ENCODE results near the gene OTOA.
"Not testable (repeated sequence)": the region's sequence is repeated elsewhere in the genome, so short reads cannot be mapped to it uniquely, and the experiment has no call there.

OTOA gene

GRCh38 chr16:21683184-21683583, 19.4 kb downstream of the OTOA start:
- no peak for DNase-seq

GRCh38 chr16:21684199-21684598, 20.4 kb downstream of the OTOA start:
- DNase-seq: peak; percentile 55

- peak; percentile 30 for DNase-seq
Observed at GRCh38 chr16:21685034-21685455, 21.3 kb downstream of the OTOA start.

DNA sequence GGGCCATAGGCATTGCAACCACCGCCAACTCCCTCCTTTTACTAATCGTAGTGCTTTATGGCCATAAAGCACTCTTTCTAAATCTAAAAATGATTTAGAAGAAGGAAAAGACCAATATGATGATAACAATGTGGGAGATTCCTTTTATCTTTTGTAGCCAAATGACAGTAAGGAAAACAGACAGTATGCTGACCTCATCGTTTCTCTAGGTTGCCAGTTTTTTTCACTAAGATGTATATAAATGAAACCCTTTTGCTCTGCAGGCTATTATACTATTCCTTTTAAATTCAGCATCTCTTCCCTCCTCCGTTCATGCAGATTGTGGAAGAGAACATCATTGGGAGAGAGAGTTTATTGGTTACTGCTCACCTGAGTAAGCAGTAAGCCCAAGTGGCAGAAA, 25.3 kb downstream of the OTOA start:
- no peak for DNase-seq

- not testable (repeated sequence) for DNase-seq
Observed at GRCh38 chr16:21690967-21691366, 27.2 kb downstream of the OTOA start.

GRCh38 chr16:21694609-21695008, 30.8 kb downstream of the OTOA start:
- DNase-seq: no peak

GRCh38 chr16:21697032-21697431, 33.3 kb downstream of the OTOA start:
- DNase-seq: no peak

DNA sequence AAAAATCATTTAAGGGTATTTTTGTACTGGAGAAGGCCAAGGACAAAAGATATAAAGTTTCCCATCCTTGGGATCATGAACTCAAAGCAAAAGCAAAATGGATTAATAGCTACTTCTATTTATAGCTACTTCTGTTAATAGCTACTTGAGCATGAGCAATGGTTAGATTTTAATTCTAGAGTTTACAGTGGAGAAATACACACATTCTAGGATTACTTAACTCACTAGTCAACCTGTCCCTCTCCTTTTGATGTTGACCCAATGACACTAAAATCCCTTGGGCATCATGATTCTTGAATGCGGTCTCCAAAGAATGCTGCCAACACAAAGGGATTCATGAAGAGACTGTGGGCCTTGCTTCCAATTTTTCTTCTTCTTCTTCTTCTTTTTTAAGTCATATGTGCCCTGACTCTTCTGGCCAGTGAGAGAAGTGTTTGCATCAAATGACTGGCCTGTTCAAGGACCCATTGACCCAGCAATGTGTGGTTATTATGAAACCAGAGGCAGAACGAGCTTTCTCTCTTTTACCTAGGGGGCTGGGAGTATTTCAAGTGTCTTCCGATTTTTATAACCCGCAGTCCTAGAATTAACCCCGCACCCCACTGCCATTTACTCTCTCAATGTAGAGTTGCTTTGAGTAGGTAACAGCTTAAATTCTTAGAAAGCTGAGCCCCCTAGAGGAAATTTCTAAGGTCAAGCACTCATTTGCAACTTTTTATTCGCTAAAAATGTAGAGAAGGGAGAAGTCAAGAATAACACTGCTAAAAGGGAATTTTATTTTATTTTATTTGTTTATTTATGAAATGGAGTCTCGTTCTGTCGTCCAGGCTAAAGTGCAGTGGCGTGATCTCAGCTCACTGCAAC, 34.6 kb downstream of the OTOA start:
- no peak for DNase-seq

DNA sequence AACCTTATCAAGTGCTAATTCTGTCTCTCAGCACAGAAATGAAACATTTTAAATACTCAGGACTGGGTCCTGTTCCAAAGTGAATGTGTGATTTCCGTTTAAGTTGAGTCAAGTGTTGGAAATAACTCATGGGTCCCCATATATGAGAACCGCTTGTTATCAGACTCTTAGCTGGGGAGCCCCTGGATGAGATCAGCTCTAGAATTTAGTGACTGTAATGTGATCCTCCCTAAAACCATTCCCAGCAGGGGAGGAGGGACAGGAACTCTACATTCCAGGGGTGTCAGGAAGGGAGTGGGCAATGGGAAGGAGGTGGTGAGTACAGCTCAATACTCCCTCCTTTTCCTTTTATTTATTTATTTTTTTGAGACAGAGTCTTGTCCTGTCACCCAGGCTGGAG, 37.5 kb downstream of the OTOA start:
- DNase-seq: no peak

- no peak for DNase-seq
Observed at GRCh38 chr16:21702276-21702675, 38.5 kb downstream of the OTOA start.

GRCh38 chr16:21703156-21703555, 39.4 kb downstream of the OTOA start:
- DNase-seq: no peak

DNA sequence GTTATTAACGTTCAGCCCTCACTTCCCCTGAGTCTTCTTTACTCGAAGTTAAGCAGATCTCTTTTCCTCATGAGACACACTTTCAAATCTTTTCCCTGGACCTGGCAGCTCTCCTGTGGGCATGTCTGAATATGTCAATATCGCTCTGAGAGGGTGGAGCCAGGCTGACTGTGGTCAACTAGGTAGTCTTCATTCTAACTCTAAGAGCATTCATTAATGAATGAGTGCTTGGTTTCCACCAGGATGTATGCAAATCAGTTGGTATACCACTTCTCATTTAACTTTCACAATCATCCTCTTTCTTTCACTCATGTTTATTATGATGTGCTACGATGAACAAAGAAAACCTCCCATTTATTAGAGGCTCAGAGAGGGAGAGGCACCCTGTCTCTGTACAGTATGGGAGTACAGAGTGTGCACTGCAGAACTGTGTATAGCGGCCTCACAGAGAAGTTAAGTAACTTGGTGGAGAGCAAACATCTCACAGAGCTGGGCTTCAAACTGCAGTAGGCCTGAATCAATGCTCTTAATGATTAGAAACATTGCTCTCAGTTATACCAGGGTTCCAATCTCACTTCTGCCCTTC, 39.9 kb downstream of the OTOA start:
- DNase-seq: no peak

DNA sequence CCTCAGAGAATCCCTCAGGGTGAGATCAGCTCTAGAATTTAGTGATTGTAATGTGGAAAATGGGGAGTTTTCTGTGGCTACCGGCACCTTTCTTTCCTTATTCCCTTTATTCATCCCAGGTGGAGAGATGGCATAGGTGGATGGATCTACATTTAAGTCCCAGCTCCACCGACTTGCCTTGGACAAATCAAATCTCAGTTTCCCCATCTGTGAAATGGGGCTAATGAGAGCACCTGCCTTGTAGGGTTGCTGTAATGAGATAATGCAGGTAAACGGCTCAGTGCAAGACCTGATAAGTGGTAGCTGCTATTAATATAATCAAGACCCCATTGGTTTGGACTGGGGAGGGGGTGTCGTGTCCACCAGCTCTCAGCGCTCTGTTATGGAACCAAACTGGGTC, 40.5 kb downstream of the OTOA start:
- DNase-seq: no peak

- DNase-seq: no peak
Observed at GRCh38 chr16:21704733-21705132, 41.0 kb downstream of the OTOA start.

- peak; percentile 89 for DNase-seq
Observed at GRCh38 chr16:21708533-21709115, 44.9 kb downstream of the OTOA start.

DNA sequence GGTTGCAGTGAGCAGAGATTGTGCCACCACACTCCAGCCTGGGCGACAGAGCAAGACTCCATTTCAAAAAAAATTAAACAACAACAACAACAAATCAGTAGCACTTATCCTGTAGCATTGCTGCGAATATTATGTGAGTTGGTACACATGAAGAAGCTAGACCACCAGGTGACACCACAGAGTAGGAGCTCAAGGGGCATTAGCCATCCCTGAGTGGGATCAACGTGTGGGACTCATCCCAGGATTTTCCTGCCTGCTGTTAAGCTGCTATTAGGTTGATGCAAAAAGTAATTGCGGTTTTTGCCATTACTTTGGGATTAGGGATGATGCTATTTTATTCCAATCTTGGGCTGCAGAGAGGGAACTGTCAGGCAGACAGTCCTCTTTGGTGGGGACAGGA, 47.2 kb downstream of the OTOA start:
- DNase-seq: no peak

DNA sequence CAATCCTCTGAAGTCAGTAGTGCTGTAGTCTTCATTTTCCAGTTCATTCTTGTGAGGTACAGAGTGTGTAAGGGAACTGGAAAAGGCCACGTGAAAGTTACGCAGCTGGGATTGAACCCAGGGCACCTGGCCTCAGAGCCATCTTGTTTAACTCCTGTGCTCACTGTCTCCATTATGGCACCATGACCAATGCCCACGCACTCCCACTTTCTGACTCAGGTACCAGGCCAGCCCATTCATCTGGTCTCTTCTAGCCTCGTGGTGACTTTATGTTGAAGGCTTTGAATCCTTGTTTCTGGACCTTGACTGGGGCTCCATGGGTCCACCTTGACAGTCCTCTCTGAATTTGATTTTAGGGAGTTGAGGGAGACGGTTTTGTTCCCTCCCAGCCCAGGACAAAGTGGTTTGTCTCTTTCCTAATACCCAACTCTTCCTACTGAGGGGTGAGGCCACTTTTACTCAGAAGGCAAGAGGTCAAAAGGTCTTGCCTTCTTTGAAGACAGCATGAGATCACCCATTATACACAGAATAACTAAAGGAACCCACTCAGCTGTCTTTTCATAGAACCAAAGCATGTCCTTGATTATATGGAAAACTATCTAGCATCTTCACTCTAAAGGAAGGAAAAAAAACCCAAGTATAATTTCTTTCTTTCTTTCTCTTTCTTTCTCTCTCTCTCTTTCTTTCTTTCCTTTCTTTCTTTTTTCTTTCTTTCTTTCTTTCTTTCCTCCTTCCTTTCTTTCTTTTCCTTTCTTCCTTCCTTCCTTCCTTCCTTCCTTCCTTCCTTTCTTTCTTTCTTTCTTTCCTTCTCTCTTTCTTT, 50.0 kb downstream of the OTOA start:
- DNase-seq: no peak

DNA sequence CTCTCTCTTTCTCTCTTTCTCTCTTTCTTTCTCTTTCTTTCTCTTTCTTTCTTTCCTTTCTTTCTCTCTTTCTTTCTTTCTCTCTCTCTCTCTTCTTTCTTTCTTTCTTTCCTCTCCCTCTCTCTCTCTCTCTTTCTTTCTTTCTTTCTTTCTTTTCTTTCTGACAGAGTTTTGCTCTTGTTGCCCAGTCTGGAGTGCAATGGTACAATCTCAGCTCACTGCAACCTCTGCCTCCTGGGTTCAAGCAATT, 50.5 kb downstream of the OTOA start:
- DNase-seq: not testable (repeated sequence)

DNA sequence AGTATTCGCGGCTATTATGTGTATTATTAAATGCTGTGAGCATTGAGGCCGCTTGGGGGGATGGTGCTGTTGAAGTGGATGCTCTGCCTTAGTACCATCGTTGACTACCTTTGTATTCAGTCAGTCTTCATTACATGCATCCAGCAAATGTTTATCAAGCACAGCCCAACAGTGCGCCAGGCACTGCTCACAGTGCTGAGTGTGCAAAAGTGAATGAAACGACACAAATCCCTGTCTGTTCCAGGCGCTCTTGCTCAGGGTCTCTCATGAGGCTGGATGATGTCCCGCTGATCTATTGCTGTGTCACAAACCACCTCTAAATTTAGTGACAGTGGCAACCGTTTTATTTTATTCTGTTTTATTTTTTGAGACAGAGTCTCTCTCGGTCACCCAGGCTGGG, 53.8 kb downstream of the OTOA start:
- no peak for DNase-seq

DNA sequence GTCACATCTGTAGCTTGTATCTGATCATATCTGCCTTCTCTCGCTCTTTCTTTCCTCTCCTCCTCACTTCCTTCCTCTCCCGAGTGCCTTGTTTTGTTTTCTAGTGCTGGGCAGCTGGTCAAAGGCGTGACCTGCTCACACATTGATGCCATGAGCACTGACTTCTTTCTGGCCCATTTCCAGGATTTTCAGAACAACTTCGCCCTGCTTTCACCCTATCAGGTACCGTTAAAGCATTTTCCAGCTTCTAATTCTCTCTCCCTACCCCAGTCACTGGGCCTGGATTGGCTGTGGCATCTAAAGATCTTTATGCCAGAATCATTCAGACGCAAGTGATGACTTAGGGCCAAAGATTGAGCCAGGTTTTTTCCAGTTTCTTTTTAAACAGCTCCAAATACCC, 55.5 kb downstream of the OTOA start:
- no peak for DNase-seq

GRCh38 chr16:21720533-21720932, 56.8 kb downstream of the OTOA start:
- no peak for DNase-seq

DNA sequence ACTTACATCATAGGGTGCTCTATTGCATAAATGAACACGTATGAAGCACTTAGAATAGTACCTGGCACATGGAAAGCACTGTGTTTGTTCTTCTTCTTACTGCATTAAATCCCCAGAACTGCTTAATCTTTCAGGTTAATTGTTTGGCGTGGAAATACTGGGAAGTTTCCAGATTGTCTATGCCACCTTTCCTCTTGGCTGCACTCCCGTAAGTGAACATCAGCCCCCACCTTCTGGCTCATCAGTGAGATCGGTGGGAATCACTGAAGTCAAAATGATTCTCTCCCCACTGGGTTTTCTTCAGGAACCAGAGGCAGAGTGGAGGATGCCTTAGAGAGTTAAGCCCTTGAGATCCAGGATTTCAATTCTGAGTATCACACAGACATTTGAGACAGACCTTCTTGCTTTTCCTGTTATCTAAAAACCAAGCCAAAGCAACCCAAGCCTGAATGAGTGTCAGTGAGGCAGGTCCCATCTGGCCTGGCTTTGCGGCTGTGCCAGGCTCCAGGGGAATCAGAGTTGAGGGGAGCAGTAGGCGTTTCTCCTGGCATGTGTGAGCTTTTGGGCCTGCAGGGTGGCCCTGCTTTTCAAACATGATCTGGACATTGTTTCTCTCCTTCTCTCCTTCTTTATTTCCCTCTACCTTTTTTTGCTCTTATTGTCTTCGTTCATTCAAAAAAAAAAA, 59.1 kb downstream of the OTOA start:
- DNase-seq: no peak

DNA sequence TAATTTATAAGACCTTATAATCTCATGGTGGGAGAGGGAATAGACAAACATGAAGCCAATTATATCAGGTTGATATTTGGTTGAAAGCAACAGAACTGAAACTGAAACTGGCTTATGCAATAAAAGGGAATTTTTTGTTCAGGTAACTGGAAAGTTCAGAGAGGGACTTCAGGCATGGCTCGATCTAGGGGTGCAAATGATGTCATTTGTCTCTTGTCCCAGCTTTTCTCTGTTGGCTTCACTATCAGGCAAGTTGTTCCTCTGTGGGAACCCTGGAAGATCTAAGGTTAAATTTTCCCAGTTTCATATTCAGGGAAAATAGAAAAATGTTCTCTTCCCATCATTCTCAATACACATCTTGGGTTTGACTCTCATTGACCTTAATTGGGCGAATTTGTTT, 59.8 kb downstream of the OTOA start:
- no peak for DNase-seq

Data from hematopoietic multipotent progenitor cell treated with erythropoietin and hydrocortisone succinate and interleukin-3 and kit ligand, for 4 days (in vitro differentiated cells).